GM12892 (cell line): ENCODE measurements around the gene NUDT3.
"Not testable (repeated sequence)": the region's sequence is repeated elsewhere in the genome, so short reads cannot be mapped to it uniquely, and the experiment has no call there.

Experiments
- DNase-seq: peaks from one replicate; pipeline ENCODE4 v3.0.0; 2011; ENCODE audit not compliant: insufficient read length
- FAIRE-seq: peaks from 2 replicates; lab custom pipeline; 2011; peaks lifted over from hg19 to GRCh38; lab: Jason Lieb, UNC
- POLR2A ChIP-seq: IDR thresholded peaks from 2 replicates; pipeline ENCODE4 v1.6.1; 2011; ENCODE audit warnings: low read depth, low read length, control low read depth
- POLR2AphosphoS5 ChIP-seq: IDR thresholded peaks from 2 replicates; pipeline ENCODE4 v1.6.1; 2011; ENCODE audit warnings: low read depth, low read length, control low read depth
- TAF1 ChIP-seq: IDR thresholded peaks from 2 replicates; pipeline ENCODE4 v1.6.1; 2011; ENCODE audit warnings: low read depth, mild to moderate bottlenecking, control low read depth, low read length, borderline replicate concordance

Gene NUDT3

GRCh38 chr6:34284563-34285447 is 107.7 kb downstream of the NUDT3 start:
- TF ChIP-seq POLR2A (no peak), POLR2AphosphoS5 (no peak), TAF1 (no peak)
- FAIRE-seq (no peak), DNase-seq (no peak)

- FAIRE-seq (no peak), DNase-seq (no peak)
- TF ChIP-seq TAF1 (no peak), POLR2A (no peak), POLR2AphosphoS5 (no peak)
Observed at GRCh38 chr6:34281702-34282334, 110.7 kb downstream of the NUDT3 start.

DNA sequence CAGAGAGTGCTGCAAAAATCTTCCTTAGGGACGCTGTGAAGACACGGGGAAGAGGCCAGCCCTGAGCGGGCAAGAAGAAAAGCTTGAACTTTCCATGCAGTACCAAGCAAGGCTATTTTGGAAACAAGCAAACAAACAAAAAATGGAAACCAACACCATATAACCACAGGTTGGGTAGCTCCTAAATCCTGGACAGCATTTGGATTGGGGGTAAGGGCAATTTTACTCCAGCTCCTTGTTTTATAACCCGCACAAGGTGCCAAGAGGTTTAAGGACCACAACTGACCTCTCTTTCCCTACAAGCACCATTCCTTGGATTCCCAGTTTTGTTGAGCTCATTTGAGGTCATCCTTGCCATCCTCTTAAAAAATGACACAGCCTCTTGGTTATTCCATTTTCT is 112.3 kb downstream of the NUDT3 start:
- FAIRE-seq (no peak), DNase-seq (no peak)
- TF ChIP-seq TAF1 (no peak), POLR2AphosphoS5 (no peak), POLR2A (no peak)

GRCh38 chr6:34278833-34279232 is 113.6 kb downstream of the NUDT3 start:
- DNase-seq (no peak), FAIRE-seq (no peak)
- TF ChIP-seq POLR2AphosphoS5 (no peak), TAF1 (no peak), POLR2A (no peak)

DNA sequence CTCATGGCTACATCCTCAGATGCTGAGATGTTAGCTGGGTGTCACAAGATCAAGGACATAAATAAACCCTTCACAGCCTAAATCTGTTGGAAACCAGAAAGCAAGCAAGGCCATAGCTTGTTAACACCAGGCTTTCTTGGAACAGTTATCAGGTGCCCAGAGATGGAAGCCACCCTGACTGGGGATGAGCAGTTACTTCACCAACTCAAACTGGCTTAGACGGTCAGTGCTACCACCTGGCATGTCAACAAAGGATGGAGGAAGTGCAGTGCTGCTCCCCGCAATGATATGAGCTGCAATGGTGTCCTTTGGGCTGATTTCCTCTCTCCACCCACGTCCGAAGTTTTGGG is 114.7 kb downstream of the NUDT3 start:
- TF ChIP-seq POLR2A (no peak), POLR2AphosphoS5 (no peak)

DNA sequence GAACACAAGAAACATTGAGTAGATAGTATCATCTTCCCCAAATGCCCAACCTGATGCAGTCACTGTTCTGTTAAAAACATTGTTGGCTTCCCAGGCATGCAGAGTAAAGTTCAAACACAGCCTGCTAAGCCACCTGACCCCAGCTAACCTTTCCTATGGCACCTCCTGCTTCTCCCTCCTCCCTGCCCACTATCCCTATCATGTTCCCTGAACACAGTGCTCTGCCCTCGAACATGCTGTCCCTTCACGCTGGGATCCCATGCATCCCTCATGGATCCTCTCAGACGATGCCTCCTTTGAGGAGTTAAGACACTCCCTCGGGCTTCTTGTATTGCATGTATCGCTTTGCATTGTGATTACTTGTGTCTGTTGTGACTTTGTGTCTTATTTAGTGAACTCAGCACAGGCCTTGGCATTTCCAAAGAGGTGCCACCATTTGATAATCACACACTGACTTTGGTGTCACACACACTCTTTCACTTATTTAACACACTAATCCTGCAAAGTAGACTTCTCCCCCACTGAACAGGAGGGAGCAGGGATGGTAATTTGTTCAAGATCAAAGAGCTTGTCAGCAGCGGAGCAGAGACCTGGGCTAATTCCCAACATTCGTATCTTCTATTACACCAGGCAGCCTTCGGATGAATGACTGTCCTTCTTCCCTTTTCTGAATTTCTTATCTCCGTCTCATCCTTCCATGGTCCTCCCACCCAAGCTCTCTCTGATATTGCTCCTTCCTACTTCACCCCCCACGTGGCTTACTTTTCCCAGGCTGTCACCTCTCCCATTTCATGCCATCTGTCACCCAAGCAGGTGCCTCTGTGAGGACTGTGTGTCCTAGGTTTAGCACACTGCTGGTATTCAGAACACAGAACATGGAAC is 115.3 kb downstream of the NUDT3 start:
- TF ChIP-seq TAF1: no peak
- no peak for TF ChIP-seq POLR2A
- TF ChIP-seq POLR2AphosphoS5: no peak
- no peak for FAIRE-seq
- DNase-seq: no peak

More for the DNA sequence above, 114.7 kb downstream of the NUDT3 start:
- FAIRE-seq (no peak), DNase-seq (no peak)

DNA sequence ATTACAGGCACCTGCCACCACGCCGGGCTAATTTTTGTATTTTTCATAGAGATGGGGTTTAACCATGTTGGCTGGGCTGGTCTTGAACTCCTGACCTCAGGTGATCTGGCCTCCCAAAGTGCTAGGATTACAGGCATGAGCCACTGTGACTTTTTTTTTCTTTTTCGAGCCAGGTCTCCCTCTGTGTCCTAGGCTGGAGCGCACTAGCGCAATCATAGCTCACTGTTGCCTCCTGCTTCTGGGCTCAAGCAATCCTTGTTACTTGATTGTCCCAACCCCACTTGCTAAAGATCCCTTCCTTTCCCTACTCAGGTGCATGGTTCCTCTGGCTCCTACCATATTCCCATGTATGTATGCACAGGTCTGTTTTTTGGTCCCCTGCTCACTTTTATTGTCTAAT is 116.3 kb downstream of the NUDT3 start:
- TF ChIP-seq POLR2AphosphoS5: no peak
- TF ChIP-seq POLR2A: no peak
- TF ChIP-seq TAF1: no peak
- FAIRE-seq (no peak), DNase-seq (no peak)

GRCh38 chr6:34275128-34275804 is 117.2 kb downstream of the NUDT3 start:
- no peak for TF ChIP-seq POLR2AphosphoS5
- no peak for TF ChIP-seq POLR2A
- no peak for TF ChIP-seq TAF1
- DNase-seq (no peak), FAIRE-seq (no peak)

DNA sequence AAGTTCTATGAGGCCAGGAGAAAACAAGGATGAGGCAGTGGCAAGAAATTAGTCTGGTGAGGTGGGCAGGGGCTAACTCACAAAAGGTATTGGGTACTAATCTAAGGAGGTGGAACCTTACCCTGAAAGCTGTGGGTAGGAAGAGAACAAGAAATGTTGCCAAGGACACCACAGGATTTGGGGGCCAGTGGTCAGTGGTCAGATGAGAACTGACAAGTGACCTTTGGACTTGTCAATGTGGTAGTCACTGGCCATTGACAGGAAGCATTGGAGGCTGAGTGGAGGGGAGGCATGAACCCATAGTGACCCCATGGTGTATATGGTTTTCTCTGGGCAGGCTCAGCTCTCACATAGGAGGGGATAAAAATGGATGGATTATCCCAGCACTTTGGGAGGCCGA is 118.3 kb downstream of the NUDT3 start:
- DNase-seq (no peak), FAIRE-seq (no peak)
- TF ChIP-seq TAF1: no peak
- TF ChIP-seq POLR2AphosphoS5: no peak
- TF ChIP-seq POLR2A: no peak

DNA sequence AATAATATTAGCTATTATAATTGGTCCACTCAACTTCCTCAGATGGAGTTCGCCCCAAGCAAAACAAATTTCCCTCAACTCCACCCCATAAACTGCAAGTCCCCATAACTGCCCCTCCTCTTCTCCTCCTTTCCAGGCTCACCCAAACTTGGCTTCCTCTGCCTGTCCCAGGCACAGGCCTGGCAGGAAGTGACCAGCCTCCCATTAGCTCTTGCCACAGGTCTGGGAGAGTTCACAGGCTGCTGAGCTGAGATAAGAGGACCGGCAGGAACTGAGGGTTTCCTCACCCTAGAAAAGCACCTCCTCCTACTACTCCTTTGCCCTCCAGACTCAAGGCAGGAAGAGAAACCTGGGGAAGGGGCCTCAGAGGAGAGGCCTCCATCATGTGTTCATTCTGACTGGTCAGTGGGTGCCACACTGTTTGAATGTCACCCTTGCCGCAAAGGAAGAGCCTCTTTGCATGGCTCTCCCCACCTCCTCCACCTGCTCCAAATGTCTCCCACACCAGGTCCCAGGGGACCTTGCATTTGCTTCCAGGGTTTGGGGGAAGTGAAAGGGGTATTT is 119.1 kb downstream of the NUDT3 start:
- DNase-seq (no peak), FAIRE-seq (no peak)
- TF ChIP-seq POLR2AphosphoS5 (no peak), TAF1 (no peak), POLR2A (no peak)

DNA sequence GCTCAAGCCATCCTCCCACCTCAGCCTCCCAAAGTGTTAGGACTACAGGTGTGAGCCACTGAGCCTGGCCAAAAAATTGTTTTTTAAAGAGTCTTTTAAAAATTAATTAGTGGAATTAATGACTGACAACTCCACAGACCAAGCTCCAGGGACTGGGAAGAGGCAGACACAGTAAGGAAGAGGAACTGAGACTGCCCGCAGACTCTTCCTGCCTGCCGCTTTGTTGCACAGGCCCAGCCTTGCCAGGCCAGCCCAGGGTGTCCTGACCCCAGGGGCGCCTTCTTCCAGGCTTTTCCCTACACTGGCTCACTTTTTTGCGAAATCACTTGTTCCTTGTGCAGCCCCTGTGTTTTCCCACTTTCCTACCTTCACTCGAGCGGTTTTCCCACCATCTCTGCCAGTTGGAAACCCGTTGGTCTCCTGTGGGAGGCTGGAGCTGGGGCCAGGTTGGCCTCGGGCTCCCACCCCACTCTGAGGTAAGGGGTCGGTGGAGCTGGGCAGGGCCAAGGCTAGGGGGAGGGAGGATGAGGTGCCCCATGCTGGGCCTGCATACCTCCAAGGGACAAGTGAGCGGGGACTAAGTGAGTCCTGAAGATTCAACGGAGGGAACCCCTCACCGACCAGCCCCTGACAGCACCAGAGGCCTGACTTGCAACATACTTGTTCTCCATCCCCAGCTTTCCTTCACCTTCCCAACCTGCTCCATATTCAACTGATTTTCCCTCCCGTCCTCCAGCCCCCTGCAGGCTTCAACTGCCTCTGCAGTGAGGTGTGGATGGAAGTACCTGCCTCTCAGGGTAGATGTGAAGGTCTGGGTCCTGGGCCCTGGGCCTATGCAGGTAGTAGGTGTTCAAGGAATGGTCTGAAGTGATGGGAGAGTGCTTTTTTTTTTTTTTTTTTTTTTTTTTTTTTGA is 120.2 kb downstream of the NUDT3 start:
- TF ChIP-seq POLR2AphosphoS5: no peak
- TF ChIP-seq POLR2A: no peak
- no peak for TF ChIP-seq TAF1
- DNase-seq (no peak), FAIRE-seq (no peak)

DNA sequence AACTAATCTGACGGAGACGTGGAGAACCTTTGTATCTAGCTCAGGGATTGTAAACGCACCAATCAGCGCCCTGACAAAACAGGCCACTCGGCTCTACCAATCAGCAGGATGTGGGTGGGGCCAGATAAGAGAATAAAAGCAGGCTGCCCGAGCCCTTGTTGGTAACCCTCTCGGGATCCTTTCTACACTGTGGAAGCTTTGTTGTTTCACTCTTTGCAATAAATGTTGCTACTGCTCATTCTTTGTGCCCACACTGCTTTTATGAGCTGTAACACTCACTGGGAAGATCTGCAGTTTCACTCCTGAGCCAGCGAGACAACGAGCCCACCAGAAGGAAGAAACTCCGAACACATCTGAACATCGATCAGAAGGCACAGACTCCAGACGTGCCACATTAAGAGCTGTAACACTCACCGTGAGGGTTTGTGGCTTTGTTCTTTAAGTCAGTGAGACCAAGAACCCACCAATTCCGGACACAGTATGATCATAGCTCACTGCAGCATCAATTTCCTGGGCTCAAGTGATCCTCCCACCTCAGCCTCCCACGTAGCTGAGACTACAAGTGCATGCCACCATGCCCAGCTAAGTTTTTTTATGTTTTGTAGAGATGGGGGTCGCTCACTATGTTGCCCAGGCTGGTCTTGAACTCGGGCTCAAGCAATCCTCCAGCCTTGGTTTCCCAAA is 122.7 kb downstream of the NUDT3 start:
- FAIRE-seq, DNase-seq: not testable (repeated sequence)

- FAIRE-seq, DNase-seq: not testable (repeated sequence)
Observed at GRCh38 chr6:34269132-34269531, 123.3 kb downstream of the NUDT3 start.
